T-helper 2 cell treated with Interferon-gamma antibody and Interleukin-4, amounts not matched to agents 100 ng/mL and 5 ng/mL, for 36 hours (primary cell): ENCODE results near the gene PRDM13. TPM values are rescaled to one million over a fixed set of nuclear protein-coding genes. Genes with fewer than 3 reads are reported as not detected.
"Not testable (repeated sequence)": the region's sequence is repeated elsewhere in the genome, so short reads cannot be mapped to it uniquely, and the experiment has no call there.

ENCODE experiments used
- intact Hi-C: fragments of 100-400 bp; cut with micrococcal nuclease; formaldehyde crosslinking; loops from one replicate; pipeline ENCODE4 v1.15.1; 2023
- total RNA-seq: library from RNA; stranded (reverse); gene quantifications from 2 replicates; pipeline ENCODE4 v1.2.3, GENCODE V29; 2022

The PRDM13 gene
- total RNA-seq, 1 donor from 2014 or later = not detected

DNA sequence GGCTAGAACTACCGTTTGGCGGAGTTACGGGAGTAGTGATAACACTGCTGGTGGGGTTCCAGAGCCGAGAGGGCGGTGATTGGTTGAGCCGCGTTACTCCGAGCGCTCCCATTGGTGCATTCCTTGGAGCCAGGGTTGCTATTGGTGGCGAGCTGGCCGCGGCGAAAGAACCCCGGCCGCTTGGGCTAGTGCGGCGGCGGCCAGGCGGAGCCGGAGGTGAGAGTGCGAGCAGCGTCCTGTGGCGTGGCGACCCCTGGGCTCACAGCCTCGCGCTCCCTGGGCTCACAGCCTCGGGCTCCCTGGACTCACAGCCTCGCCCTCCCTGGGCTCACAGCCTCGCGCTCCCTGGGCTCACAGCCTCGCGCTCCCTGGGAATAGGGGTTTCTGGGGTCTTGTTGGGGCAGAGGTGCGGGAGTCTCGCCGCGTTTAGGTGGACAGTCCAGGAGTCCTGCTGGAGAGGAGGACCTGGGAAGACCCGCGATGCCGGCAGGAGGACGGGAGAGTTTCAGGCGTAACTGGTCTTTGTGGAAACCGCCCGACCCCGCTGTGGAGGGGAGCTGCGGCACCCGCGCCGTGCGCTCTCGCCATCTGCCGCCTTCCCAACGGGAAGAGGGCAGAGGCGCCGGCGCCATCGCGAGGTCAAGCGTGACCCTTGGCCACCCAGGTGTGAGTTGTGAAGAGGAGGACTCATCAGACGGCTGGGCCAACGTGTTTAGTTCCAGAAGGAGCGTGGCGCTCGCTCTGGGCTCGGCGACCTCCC lies 12.2 kb downstream of the PRDM13 start:
- intact Hi-C loops = loop anchor here (2.0 kb wide), 1 partner anchor 14 kb away; no protein-coding TSS in a partner anchor

DNA sequence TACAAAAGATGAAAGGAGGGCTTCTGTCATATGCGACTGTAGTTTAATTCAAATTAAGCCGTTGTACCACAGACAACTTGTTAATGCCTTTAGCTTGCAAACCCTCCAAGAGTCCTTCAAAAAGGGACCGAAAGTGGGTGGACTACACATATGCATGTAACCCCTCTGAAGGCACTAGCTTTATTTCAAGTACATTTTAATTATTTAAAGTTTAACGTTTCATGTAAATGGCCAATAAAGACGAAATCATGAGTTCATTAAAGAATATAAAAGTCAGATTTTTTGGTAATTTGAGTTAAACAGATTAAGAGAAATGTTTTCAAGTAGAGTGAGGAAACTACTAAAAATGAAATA lies 12.8 kb downstream of the PRDM13 start:
- intact Hi-C loops = loop anchor here (2.0 kb wide), 1 partner anchor 15 kb away; no protein-coding TSS in a partner anchor

DNA sequence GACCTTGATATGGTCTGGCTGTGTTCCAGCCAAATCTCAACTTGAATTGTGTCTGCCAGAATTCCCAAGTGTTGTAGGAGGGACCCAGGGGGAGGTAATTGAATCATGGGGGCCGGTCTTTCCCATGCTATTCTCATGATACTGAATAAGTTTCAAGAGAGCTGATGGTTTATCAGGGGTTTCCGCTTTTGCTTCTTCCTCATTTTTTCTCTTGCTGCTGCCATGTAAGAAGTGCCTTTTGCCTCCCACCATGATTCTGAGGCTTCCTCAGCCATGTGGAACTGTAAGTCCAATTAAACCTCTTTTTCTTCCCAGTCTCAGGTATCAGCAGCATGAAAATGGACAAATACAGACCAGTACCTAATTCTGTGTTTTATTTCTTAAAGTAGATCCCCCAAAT lies 15.4 kb downstream of the PRDM13 start:
- intact Hi-C loops = not testable (repeated sequence)

DNA sequence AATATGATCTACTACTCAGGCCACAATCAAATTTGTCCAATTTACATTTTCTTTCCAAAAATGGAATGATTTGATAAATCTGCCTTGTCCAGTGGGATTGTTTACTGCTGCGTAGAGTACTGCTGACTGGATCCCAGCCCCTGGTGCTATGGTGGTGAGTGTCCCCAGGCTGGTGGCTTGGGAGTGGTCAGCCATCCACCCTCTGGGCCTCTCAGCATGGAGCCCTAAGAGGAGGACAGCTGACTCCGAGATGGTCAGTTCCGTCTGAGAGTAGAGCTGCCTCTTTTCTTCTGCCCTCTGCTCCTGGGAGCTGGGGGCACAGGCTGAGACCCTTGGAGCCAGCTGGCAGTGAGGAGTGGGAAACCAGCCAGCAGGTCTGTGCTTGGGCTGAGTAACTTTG lies 22.7 kb downstream of the PRDM13 start:
- intact Hi-C loops = no loop called here

DNA sequence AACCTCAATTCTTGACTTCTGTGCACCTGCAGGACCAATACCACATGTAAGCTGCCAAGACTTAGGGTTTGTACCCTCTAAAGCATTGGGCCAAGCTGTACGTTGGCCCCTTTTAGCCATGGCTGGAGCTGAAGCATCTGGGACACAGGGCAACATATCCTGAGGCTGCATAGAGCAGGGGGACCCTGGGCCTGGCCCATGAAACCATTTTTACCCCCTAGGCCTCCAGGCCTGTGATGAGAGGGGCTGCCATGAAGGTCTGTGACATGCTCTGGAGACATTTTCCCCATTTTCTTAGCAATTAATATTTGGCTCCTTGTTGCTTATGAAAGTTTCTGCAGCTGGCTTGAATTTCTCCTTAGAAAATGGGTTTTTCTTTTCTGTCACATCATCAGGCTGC lies 31.0 kb downstream of the PRDM13 start:
- intact Hi-C loops = no loop called here

DNA sequence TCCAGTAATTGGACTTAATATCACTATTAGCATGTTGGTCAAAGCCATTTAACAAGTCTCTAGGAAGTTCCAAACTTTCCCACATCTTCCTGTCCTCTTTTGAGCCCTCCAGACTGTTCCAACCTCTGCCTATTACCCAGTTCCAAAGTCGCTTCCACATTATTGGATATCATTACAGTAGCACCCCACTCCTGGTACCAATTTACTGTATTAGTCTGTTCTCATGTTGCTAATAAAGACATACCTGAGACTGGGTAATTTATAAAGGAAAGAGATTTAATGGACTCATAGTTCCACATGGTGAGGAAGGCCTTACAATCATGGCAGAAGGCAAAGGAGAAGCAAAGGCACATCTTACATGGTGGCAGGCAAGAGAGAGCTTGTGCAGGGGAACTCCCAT lies 31.7 kb downstream of the PRDM13 start:
- intact Hi-C loops = not testable (repeated sequence)

DNA sequence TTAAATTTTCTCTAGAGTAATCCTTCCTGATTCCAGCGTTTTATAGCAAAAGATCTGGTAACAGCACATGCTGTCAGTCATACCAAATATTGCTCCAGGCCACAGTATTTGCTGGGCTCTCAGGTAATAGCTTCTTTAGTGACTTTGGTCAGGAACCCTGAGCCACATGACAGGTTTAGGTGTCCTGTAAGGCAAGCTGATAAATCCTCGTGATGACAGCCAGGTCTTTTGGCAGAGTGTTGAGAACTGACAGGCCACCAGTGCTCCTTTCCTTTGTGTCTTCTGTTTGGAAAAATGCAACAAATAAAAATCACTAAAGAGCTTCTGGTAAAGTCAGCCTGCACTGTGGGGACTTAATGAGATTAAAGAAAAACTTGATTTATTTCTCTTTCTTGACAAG lies 34.6 kb downstream of the PRDM13 start:
- intact Hi-C loops = no loop called here

DNA sequence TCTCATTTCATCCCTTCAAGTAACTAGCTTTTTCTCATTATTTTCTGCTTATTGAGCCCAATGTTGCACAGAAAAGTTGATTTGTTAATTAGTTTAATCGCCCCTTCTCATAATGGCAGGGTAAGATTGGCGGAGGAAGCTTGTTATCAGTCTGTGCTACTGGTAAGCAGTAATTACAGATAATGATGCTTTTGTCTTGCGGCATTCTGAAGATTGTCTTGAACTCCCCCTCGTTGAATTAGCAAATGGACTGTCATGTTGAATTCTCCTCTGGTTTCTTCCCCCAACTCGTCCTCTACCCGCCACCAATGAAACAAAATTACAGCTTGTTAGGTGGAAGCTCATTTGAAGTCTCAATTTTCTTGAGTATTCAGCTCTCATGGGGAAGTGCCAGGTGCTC lies 39.4 kb downstream of the PRDM13 start:
- intact Hi-C loops = no loop called here

DNA sequence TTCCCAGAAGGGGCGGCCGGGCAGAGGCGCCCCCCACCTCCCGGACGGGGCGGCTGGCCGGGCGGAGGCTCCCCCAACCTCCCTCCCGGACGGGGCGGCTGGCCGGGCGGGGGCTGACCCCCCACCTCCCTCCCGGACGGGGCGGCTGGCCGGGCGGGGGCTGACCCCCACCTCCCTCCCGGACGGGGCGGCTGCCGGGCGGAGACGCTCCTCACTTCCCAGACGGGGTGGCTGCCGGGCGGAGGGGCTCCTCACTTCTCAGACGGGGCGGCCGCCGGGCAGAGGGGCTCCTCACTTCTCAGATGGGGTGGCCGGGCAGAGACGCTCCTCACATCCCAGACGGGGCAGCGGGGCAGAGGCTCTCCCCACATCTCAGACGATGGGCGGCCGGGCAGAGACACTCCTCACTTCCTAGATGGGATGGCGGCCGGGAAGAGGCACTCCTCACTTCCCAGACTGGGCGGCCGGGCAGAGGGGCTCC lies 43.5 kb downstream of the PRDM13 start:
- intact Hi-C loops = not testable (repeated sequence)

DNA sequence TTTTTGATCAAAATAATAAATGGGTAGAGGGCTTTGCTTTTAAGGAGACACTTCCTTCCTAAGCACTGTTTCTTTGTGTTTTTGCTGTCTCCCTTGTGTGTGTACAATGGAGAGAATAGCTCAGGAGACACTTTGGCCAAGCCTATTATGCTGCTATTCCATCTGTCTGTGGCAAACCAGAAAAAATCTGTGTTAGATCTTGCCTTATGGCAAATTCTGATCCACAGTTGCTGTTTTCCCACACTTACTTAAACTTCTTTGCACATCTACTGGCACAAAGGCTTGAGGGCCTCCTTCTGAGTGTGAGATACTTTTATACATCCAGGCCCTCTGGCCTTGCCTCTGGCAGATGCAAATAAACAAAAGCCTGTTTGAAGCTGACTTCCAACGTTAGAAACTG lies 53.6 kb downstream of the PRDM13 start:
- intact Hi-C loops = no loop called here

DNA sequence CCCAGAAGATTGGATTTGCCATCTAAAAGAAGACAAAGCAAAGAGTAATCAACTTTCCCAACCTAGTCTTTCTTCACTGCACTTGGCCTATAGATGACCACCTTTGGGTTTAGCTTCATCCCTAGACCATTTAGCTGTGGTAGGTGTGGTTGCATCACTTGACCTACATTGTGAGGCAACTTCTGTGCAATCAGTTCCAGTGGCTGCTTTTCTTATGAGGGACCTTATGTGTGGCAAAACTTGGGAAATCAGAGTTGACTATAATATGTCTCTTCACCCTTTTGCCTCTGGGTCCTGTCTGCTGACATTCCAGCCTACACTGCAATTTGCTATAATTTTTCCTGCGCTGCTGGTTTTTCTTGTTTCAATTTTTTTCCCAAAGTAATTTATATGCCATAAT lies 55.2 kb downstream of the PRDM13 start:
- intact Hi-C loops = no loop called here

DNA sequence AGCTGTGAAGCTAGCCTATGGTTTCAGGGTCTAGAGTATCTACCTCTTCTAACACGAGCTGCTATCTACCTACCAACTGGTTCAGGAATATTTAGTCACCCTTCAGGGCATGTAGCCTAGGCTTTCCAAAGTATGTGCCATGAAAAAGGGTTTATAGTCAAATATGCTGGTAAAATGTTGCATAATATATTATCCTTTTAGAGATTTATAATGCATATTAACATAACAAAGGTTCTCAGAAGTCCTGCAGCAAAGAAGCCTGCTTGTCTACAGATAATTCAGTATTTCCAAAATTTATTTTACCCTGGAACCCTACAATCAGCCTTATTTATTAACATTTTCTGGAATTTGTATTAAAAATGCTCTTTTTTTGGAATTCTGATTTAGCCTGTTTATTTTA lies 56.0 kb downstream of the PRDM13 start:
- intact Hi-C loops = no loop called here

Other genes starting within 250 kb of the PRDM13 start
- gene COQ3, start 212.6 kb upstream of the PRDM13 start, total RNA-seq = 8.3 and 9.7 TPM in 2 replicates
- gene PNISR, start 181.5 kb upstream of the PRDM13 start, total RNA-seq = 116 and 117 TPM in 2 replicates
- gene USP45, start 91.4 kb upstream of the PRDM13 start, total RNA-seq = 10.2 and 11.5 TPM in 2 replicates
- 38.5 and 40.4 TPM in 2 replicates for gene CCNC, start 38.2 kb upstream of the PRDM13 start, total RNA-seq